ENCODE data around the gene PCDHA8. TPM values are rescaled to one million over a fixed set of nuclear protein-coding genes. Genes with fewer than 3 reads are reported as not detected.
"Not testable (repeated sequence)": the region's sequence is repeated elsewhere in the genome, so short reads cannot be mapped to it uniquely, and the experiment has no call there.

Gene PCDHA8
- total RNA-seq, 1 donor from 2014 or later = 14.6 TPM

GRCh38 chr5:140868721-140869554, 28.0 kb downstream of the PCDHA8 start, which contains the start of gene PCDHA11:
Gene PCDHA11 (plus strand): TSS chr5:140868957. CDS start chr5:140869104, 147 bp downstream.
- DNase-seq = no peak
- peaks cover 8% of the 10 kb centered on the region for H3K4me1 Mint-ChIP-seq (ENCODE audit: low read depth, unreplicated experiment)
- peak within 1 kb of the TSS; percentile 88 for H3K4me3 Mint-ChIP-seq (ENCODE audit: unreplicated experiment)
- H3K9me3 Mint-ChIP-seq (ENCODE audit: unreplicated experiment) = peaks cover 10% of the 10 kb centered on the region
- peaks cover 7% of the 10 kb centered on the region for H3K27me3 Mint-ChIP-seq (ENCODE audit: unreplicated experiment)
- peak within 1 kb of the TSS; percentile 93 for H3K27ac Mint-ChIP-seq (ENCODE audit: unreplicated experiment)
- H3K36me3 Mint-ChIP-seq (ENCODE audit: unreplicated experiment) = peaks cover 23% of the 10 kb centered on the region
- TF ChIP-seq, protein P1, sequence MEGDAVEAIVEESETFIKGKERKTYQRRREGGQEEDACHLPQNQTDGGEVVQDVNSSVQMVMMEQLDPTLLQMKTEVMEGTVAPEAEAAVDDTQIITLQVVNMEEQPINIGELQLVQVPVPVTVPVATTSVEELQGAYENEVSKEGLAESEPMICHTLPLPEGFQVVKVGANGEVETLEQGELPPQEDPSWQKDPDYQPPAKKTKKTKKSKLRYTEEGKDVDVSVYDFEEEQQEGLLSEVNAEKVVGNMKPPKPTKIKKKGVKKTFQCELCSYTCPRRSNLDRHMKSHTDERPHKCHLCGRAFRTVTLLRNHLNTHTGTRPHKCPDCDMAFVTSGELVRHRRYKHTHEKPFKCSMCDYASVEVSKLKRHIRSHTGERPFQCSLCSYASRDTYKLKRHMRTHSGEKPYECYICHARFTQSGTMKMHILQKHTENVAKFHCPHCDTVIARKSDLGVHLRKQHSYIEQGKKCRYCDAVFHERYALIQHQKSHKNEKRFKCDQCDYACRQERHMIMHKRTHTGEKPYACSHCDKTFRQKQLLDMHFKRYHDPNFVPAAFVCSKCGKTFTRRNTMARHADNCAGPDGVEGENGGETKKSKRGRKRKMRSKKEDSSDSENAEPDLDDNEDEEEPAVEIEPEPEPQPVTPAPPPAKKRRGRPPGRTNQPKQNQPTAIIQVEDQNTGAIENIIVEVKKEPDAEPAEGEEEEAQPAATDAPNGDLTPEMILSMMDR (IDR thresholded peaks at IDR 0.05; ENCODE audit: partially characterized antibody, unreplicated experiment) = no peak

DNA sequence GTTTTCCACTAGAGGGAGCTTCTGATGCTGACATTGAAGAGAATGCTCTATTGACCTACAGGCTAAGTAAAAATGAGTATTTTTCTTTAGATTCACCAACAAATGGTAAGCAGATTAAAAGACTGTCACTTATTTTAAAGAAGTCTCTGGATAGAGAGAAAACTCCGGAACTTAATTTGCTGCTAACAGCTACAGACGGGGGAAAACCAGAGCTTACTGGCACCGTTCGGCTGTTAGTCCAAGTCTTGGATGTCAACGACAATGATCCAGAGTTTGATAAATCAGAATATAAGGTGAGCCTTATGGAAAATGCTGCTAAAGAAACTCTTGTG, 28.5 kb downstream of the PCDHA8 start:
- H3K27me3 Mint-ChIP-seq (ENCODE audit: unreplicated experiment) = peaks cover 7% of the 10 kb centered on the region
- H3K36me3 Mint-ChIP-seq (ENCODE audit: unreplicated experiment) = peaks cover 20% of the 10 kb centered on the region
- DNase-seq = no peak
- H3K27ac Mint-ChIP-seq (ENCODE audit: unreplicated experiment) = peak overlapping the region; percentile 93
- H3K4me1 Mint-ChIP-seq (ENCODE audit: low read depth, unreplicated experiment) = peaks cover 8% of the 10 kb centered on the region
- H3K4me3 Mint-ChIP-seq (ENCODE audit: unreplicated experiment) = peak overlapping the region; percentile 88
- H3K9me3 Mint-ChIP-seq (ENCODE audit: unreplicated experiment) = peaks cover 10% of the 10 kb centered on the region
- TF ChIP-seq, protein P1 (IDR thresholded peaks at IDR 0.05; ENCODE audit: partially characterized antibody, unreplicated experiment) = peak; percentile 38

DNA sequence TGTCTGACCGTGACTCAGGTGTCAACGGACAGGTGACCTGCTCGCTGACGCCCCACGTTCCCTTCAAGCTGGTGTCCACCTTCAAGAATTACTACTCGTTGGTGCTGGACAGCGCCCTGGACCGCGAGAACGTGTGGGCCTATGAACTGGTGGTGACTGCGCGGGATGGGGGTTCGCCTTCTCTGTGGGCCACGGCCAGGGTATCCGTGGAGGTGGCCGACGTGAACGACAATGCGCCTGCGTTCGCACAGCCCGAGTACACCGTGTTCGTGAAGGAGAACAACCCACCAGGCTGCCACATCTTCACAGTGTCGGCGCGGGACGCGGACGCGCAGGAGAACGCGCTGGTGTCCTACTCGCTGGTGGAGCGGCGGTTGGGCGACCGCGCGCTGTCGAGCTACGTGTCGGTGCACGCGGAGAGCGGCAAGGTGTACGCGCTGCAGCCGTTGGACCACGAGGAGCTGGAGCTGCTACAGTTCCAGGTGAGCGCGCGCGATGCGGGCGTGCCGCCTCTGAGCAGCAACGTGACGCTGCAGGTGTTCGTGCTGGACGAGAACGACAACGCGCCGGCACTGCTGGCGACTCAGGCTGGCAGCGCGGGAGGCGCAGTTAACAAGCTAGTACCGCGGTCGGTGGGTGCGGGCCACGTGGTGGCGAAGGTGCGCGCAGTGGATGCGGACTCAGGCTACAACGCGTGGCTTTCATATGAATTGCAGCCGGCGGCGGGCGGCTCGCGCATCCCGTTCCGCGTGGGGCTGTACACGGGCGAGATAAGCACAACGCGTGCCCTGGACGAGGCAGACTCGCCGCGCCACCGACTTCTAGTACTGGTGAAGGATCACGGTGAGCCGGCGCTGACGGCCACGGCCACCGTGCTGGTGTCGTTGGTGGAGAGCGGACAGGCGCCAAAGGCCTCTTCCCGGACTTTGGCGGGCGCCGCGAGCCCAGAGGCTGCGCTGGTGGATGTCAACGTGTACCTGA, 29.5 kb downstream of the PCDHA8 start:
- Mint-ChIP-seq H3K27ac (ENCODE audit: unreplicated experiment) (no peak overlapping the region), H3K9me3 (ENCODE audit: unreplicated experiment) (peaks cover 10% of the 10 kb centered on the region)
- TF ChIP-seq, protein P1 (IDR thresholded peaks at IDR 0.05; ENCODE audit: partially characterized antibody, unreplicated experiment) = no peak

DNA sequence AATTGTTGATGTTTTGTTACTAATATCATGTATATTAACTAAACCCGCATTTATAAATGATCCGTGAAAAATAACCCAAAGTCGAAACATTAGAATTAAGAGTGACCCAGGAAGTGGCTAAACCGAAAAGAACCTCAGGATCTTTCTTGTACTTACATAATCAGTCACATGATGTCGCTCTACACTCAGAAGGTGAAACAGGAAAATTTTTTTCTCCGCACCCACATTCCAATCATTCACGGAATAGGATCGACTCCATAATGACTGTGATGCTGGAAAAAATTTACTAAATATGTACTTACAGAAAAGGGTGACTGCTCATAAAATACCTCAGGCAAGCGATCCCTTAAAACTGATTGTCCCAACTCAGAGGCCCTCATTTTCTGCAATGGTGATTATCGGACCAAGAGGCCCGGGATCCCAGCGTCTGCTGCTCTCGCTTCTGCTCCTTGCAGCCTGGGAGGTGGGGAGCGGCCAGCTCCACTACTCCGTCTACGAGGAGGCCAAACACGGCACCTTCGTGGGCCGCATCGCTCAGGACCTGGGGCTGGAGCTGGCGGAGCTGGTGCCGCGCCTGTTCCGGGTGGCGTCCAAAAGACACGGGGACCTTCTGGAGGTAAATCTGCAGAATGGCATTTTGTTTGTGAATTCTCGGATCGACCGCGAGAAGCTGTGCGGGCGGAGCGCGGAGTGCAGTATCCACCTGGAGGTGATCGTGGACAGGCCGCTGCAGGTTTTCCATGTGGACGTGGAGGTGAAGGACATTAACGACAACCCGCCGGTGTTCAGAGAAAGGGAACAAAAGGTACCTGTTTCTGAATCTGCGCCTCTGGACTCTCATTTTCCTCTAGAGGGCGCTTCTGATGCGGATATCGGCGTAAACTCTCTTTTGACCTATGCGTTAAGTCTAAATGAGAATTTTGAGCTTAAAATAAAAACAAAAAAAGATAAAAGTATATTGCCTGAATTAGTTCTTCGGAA, 34.4 kb downstream of the PCDHA8 start, which contains the start of gene PCDHA12:
TSS of gene PCDHA12 (plus strand) at position 224 of the 981 bp plus-strand sequence. CDS start at position 389, 165 bp downstream.
- Mint-ChIP-seq H3K27ac (ENCODE audit: unreplicated experiment) (peak within 1 kb of the TSS; percentile 98), H3K9me3 (ENCODE audit: unreplicated experiment) (peaks cover 6% of the 10 kb centered on the region), H3K36me3 (ENCODE audit: unreplicated experiment) (peaks cover 22% of the 10 kb centered on the region), H3K27me3 (ENCODE audit: unreplicated experiment) (peaks cover 7% of the 10 kb centered on the region), H3K4me3 (ENCODE audit: unreplicated experiment) (peak within 1 kb of the TSS; percentile 94), H3K4me1 (ENCODE audit: low read depth, unreplicated experiment) (peaks cover 7% of the 10 kb centered on the region)
- TF ChIP-seq, protein P1 (IDR thresholded peaks at IDR 0.05; ENCODE audit: partially characterized antibody, unreplicated experiment) = peak; percentile 65
- DNase-seq = peak; percentile 35

More for the DNA sequence above, 29.5 kb downstream of the PCDHA8 start:
- Mint-ChIP-seq H3K4me1 (ENCODE audit: low read depth, unreplicated experiment) (peaks cover 8% of the 10 kb centered on the region), H3K36me3 (ENCODE audit: unreplicated experiment) (peaks cover 17% of the 10 kb centered on the region), H3K4me3 (ENCODE audit: unreplicated experiment) (no peak overlapping the region), H3K27me3 (ENCODE audit: unreplicated experiment) (peaks cover 8% of the 10 kb centered on the region)
- no peak for DNase-seq

DNA sequence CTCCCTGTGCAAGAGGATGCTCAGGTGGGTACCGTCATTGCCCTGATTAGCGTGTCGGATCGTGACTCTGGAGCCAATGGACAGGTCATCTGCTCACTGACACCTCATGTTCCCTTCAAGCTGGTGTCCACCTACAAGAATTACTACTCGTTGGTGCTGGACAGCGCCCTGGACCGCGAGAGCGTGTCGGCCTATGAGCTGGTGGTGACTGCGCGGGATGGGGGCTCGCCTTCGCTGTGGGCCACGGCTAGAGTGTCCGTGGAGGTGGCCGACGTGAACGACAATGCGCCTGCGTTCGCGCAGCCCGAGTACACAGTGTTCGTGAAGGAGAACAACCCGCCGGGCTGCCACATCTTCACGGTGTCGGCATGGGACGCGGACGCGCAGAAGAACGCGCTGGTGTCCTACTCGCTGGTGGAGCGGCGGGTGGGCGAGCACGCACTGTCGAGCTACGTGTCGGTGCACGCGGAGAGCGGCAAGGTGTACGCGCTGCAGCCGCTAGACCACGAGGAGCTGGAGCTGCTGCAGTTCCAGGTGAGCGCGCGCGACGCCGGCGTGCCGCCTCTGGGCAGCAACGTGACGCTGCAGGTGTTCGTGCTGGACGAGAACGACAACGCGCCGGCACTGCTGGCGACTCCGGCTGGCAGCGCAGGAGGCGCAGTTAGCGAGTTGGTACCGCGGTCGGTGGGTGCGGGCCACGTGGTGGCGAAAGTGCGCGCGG, 35.7 kb downstream of the PCDHA8 start:
- H3K27ac Mint-ChIP-seq (ENCODE audit: unreplicated experiment); H3K4me1 Mint-ChIP-seq (ENCODE audit: low read depth, unreplicated experiment); DNase-seq; H3K9me3 Mint-ChIP-seq (ENCODE audit: unreplicated experiment); H3K27me3 Mint-ChIP-seq (ENCODE audit: unreplicated experiment): not testable (repeated sequence)
- Mint-ChIP-seq H3K4me3 (ENCODE audit: unreplicated experiment) (peak overlapping the region; percentile 94), H3K36me3 (ENCODE audit: unreplicated experiment) (peaks cover 27% of the 10 kb centered on the region)
